Ramos (cell line): ENCODE measurements around the gene CLIP1.
"Not testable (repeated sequence)": the region's sequence is repeated elsewhere in the genome, so short reads cannot be mapped to it uniquely, and the experiment has no call there.

Source experiments
- in situ Hi-C: fragments of 300-500 bp; cut with MboI; formaldehyde crosslinking; loops from one replicate; pipeline ENCODE4 v1.14.3; 2022; ENCODE audit warnings: low sequenced_read_pairs; ENCODE audit not compliant: unreplicated experiment

CLIP1 gene

GRCh38 chr12:122399592-122400373 lies 22.7 kb downstream of the CLIP1 start:
- in situ Hi-C loops, result no loop called here

GRCh38 chr12:122399254-122399591 lies 23.2 kb downstream of the CLIP1 start:
- in situ Hi-C loops, result no loop called here

GRCh38 chr12:122397981-122398380 lies 24.5 kb downstream of the CLIP1 start:
- in situ Hi-C loops, result not testable (repeated sequence)

- in situ Hi-C loops, result no loop called here
Measured at GRCh38 chr12:122395319-122395718, 27.1 kb downstream of the CLIP1 start.

- in situ Hi-C loops, result no loop called here
Measured at GRCh38 chr12:122394626-122395194, 27.8 kb downstream of the CLIP1 start.

- in situ Hi-C loops, result no loop called here
Measured at GRCh38 chr12:122393817-122394216, 28.7 kb downstream of the CLIP1 start.

- in situ Hi-C loops, result no loop called here
Measured at GRCh38 chr12:122392411-122392810, 30.1 kb downstream of the CLIP1 start.

- in situ Hi-C loops, result no loop called here
Measured at GRCh38 chr12:122389677-122390076, 32.8 kb downstream of the CLIP1 start.

GRCh38 chr12:122387887-122388286 lies 34.6 kb downstream of the CLIP1 start:
- in situ Hi-C loops, result no loop called here

- in situ Hi-C loops, result no loop called here
Measured at GRCh38 chr12:122385171-122386016, 37.1 kb downstream of the CLIP1 start.

- in situ Hi-C loops, result no loop called here
Measured at GRCh38 chr12:122382919-122383350, 39.5 kb downstream of the CLIP1 start.

- in situ Hi-C loops, result no loop called here
Measured at GRCh38 chr12:122381021-122381420, 41.4 kb downstream of the CLIP1 start.

- in situ Hi-C loops, result not testable (repeated sequence)
Measured at GRCh38 chr12:122376751-122377150, 45.7 kb downstream of the CLIP1 start.

GRCh38 chr12:122374707-122375106 lies 47.8 kb downstream of the CLIP1 start:
- in situ Hi-C loops, result no loop called here

- in situ Hi-C loops, result no loop called here
Measured at GRCh38 chr12:122371475-122372045, 50.9 kb downstream of the CLIP1 start.

- in situ Hi-C loops, result no loop called here
Measured at GRCh38 chr12:122368361-122369073, 54.0 kb downstream of the CLIP1 start.

GRCh38 chr12:122367632-122368031 lies 54.8 kb downstream of the CLIP1 start:
- in situ Hi-C loops, result not testable (repeated sequence)

GRCh38 chr12:122366685-122367475 lies 55.6 kb downstream of the CLIP1 start:
- in situ Hi-C loops, result no loop called here

GRCh38 chr12:122365226-122365625 lies 57.2 kb downstream of the CLIP1 start:
- in situ Hi-C loops, result not testable (repeated sequence)
